WTC11 (cell line): ENCODE measurements around the gene TGFBR1. TPM values are rescaled to one million over a fixed set of nuclear protein-coding genes. Genes with fewer than 3 reads are reported as not detected.
A peak's percentile ranks its signal among the peaks of the same experiment; 100 is the strongest.

ENCODE experiments used
- ATAC-seq: fragments of 200-7000 bp; cut with Tn5 transposase; 2 replicates; pipeline ENCODE4 v1.10.0; 2021; ENCODE audit warnings: mild to moderate bottlenecking, moderate library complexity
- CTCF ChIA-PET: fragments of 300-600 bp; sonication (Branson Sonifier 250); formaldehyde crosslinking; loops from one replicate; lab custom pipeline; 2021; ENCODE audit warnings: antibody characterized with exemption; lab: Charles Lee
- POLR2A ChIA-PET: fragments of 350-600 bp; sonication (Branson Sonifier 250); formaldehyde crosslinking; loops from one replicate; lab custom pipeline; 2021; ENCODE audit warnings: antibody characterized with exemption; lab: Charles Lee
- DNase-seq: peaks from one replicate; pipeline ENCODE4 v3.0.0; 2021; ENCODE audit warnings: low spot score
- H3K27ac Mint-ChIP-seq: 2 replicates; pipeline ENCODE4 v1.8.0; 2021; ENCODE audit warnings: mixed read lengths
- H3K27me3 Mint-ChIP-seq: 2 replicates; pipeline ENCODE4 v1.8.0; 2021; ENCODE audit warnings: low read depth, mild to moderate bottlenecking, moderate library complexity, mixed read lengths
- H3K36me3 Mint-ChIP-seq: 2 replicates; pipeline ENCODE4 v1.8.0; 2021; ENCODE audit warnings: mixed read lengths
- H3K4me1 Mint-ChIP-seq: 2 replicates; pipeline ENCODE4 v1.8.0; 2022; ENCODE audit warnings: mixed read lengths
- H3K4me3 Mint-ChIP-seq: 2 replicates; pipeline ENCODE4 v1.8.0; 2021; ENCODE audit warnings: mild to moderate bottlenecking, moderate library complexity, mixed read lengths
- H3K9me3 Mint-ChIP-seq: 2 replicates; pipeline ENCODE4 v1.8.0; 2021; ENCODE audit warnings: mixed read lengths
- ATF3 ChIP-seq: sonication (generic); formaldehyde crosslinking; conservative IDR thresholded peaks from 2 replicates; pipeline ENCODE4 v1.8.1; 2022; ENCODE audit warnings: mild to moderate bottlenecking, missing genetic modification reagents
- GRHL2 ChIP-seq: fragments of 250-450 bp; sonication (Bioruptor Pico); IDR thresholded peaks from 2 replicates; pipeline ENCODE4 v1.8.0; 2022; ENCODE audit warnings: mild to moderate bottlenecking, moderate library complexity; ENCODE audit not compliant: insufficient replicate concordance, severe bottlenecking
- JAZF1 ChIP-seq: fragments of 250-450 bp; sonication (Bioruptor Pico); IDR thresholded peaks from 2 replicates; pipeline ENCODE4 v1.9.0; 2021; ENCODE audit warnings: moderate library complexity, mild to moderate bottlenecking, inconsistent platforms
- MLX ChIP-seq: sonication (generic); formaldehyde crosslinking; IDR thresholded peaks from 2 replicates; pipeline ENCODE4 v1.8.1; 2023; ENCODE audit warnings: mild to moderate bottlenecking, missing genetic modification reagents, moderate library complexity
- NFYB ChIP-seq: sonication (generic); formaldehyde crosslinking; conservative IDR thresholded peaks from 2 replicates; pipeline ENCODE4 v1.8.0; 2022; ENCODE audit warnings: low read depth, missing genetic modification reagents
- NR3C1 ChIP-seq: sonication (generic); formaldehyde crosslinking; conservative IDR thresholded peaks from 2 replicates; pipeline ENCODE4 v1.8.1; 2023; ENCODE audit warnings: low read depth, mild to moderate bottlenecking, missing genetic modification reagents
- TCF7 ChIP-seq: sonication (generic); formaldehyde crosslinking; IDR thresholded peaks from 2 replicates; pipeline ENCODE4 v1.8.0; 2022; ENCODE audit warnings: mild to moderate bottlenecking, low read depth, missing genetic modification reagents, moderate library complexity
- TEAD4 ChIP-seq: sonication (generic); formaldehyde crosslinking; IDR thresholded peaks from 2 replicates; pipeline ENCODE4 v1.8.0; 2022; ENCODE audit warnings: mild to moderate bottlenecking, missing genetic modification reagents
- ZBTB21 ChIP-seq: sonication (generic); formaldehyde crosslinking; IDR thresholded peaks from 2 replicates; pipeline ENCODE4 v1.8.1; 2023; ENCODE audit warnings: mild to moderate bottlenecking, missing genetic modification reagents, borderline replicate concordance
- ZNF232 ChIP-seq: sonication (generic); formaldehyde crosslinking; IDR thresholded peaks from 2 replicates; pipeline ENCODE4 v1.8.0; 2022; ENCODE audit warnings: mild to moderate bottlenecking, missing genetic modification reagents
- ZNF263 ChIP-seq: sonication (generic); formaldehyde crosslinking; IDR thresholded peaks from 2 replicates; pipeline ENCODE4 v1.8.1; 2022; ENCODE audit warnings: low read depth, mild to moderate bottlenecking, moderate library complexity, missing genetic modification reagents
- ZNF396 ChIP-seq: fragments of 250-450 bp; sonication (Bioruptor Pico); IDR thresholded peaks from 2 replicates; pipeline ENCODE4 v1.8.0; 2021; ENCODE audit warnings: mild to moderate bottlenecking, moderate library complexity, borderline replicate concordance
- ZNF512 ChIP-seq: sonication (generic); formaldehyde crosslinking; IDR thresholded peaks from 2 replicates; pipeline ENCODE4 v1.8.1; 2022; ENCODE audit warnings: missing genetic modification reagents, borderline replicate concordance
- total RNA-seq: library from RNA; stranded (reverse); gene quantifications from 3 replicates; pipeline ENCODE4 v1.2.3, GENCODE V29; 2021
- TF ChIP-seq, protein P1 (sequence below): sonication (generic); formaldehyde crosslinking; IDR thresholded peaks from 2 replicates; pipeline ENCODE4 v1.8.0; 2023; ENCODE audit warnings: mild to moderate bottlenecking, missing genetic modification reagents
- TF ChIP-seq, protein P2 (sequence below): sonication (generic); formaldehyde crosslinking; IDR thresholded peaks from 2 replicates; pipeline ENCODE4 v1.8.0; 2022; ENCODE audit warnings: mild to moderate bottlenecking, missing genetic modification reagents
- TF ChIP-seq, protein P3 (sequence below): sonication (generic); formaldehyde crosslinking; IDR thresholded peaks from 2 replicates; pipeline ENCODE4 v1.8.1; 2023; ENCODE audit warnings: mild to moderate bottlenecking, missing genetic modification reagents, borderline replicate concordance
- TF ChIP-seq, protein P4 (sequence below): sonication (generic); formaldehyde crosslinking; conservative IDR thresholded peaks from 2 replicates; pipeline ENCODE4 v1.8.1; 2023; ENCODE audit warnings: mild to moderate bottlenecking, low read depth, missing genetic modification reagents, moderate library complexity
- TF ChIP-seq, protein P5 (sequence below): sonication (generic); formaldehyde crosslinking; IDR thresholded peaks from 2 replicates; pipeline ENCODE4 v1.8.1; 2022; ENCODE audit warnings: low read depth, mild to moderate bottlenecking, moderate library complexity, missing genetic modification reagents, borderline replicate concordance

Gene TGFBR1
- total RNA-seq, 1 experiment from 2014 or later, result 42.4 TPM

DNA sequence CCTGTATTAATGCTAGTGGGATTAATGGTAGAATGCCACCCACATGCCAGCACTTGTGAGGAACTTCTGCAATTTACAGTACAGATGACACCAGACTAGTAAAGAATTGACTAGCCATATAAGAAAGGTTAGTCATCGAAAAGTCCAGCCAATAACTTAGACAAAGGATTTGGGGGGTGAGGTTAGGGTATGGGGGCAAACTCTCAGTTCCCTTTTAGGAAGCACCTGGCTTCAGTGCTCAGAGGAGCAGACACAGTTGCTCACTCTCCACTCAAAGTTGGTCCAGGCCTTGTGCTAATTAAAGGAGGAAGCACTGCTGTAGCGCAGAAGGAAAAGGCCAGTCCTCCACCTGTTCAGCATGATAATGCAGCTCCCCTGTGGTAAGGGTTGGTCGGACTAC, 25.2 kb downstream of the TGFBR1 start:
- Mint-ChIP-seq H3K4me3 (no peak overlapping the region), H3K27me3 (no peaks in the 10 kb centered on the region), H3K9me3 (peaks cover 24% of the 10 kb centered on the region), H3K27ac (no peak overlapping the region), H3K36me3 (peaks cover 25% of the 10 kb centered on the region), H3K4me1 (peaks cover 21% of the 10 kb centered on the region)
- DNase-seq (no peak), ATAC-seq (peak; percentile 88)
- TF ChIP-seq TEAD4 (CRISPR knock-in tag) (no peak), ZBTB21 (CRISPR knock-in tag) (no peak), NR3C1 (CRISPR knock-in tag) (no peak), ZNF396 (CRISPR knock-in tag) (no peak), ZNF232 (CRISPR knock-in tag) (no peak), ZNF263 (CRISPR knock-in tag) (no peak), GRHL2 (CRISPR knock-in tag) (no peak), ATF3 (CRISPR knock-in tag) (no peak), TCF7 (CRISPR knock-in tag) (no peak), MLX (CRISPR knock-in tag) (no peak), NFYB (no peak), JAZF1 (CRISPR knock-in tag) (no peak), ZNF512 (no peak)
- TF ChIP-seq, protein P1, sequence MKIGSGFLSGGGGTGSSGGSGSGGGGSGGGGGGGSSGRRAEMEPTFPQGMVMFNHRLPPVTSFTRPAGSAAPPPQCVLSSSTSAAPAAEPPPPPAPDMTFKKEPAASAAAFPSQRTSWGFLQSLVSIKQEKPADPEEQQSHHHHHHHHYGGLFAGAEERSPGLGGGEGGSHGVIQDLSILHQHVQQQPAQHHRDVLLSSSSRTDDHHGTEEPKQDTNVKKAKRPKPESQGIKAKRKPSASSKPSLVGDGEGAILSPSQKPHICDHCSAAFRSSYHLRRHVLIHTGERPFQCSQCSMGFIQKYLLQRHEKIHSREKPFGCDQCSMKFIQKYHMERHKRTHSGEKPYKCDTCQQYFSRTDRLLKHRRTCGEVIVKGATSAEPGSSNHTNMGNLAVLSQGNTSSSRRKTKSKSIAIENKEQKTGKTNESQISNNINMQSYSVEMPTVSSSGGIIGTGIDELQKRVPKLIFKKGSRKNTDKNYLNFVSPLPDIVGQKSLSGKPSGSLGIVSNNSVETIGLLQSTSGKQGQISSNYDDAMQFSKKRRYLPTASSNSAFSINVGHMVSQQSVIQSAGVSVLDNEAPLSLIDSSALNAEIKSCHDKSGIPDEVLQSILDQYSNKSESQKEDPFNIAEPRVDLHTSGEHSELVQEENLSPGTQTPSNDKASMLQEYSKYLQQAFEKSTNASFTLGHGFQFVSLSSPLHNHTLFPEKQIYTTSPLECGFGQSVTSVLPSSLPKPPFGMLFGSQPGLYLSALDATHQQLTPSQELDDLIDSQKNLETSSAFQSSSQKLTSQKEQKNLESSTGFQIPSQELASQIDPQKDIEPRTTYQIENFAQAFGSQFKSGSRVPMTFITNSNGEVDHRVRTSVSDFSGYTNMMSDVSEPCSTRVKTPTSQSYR, result no peak
- TF ChIP-seq, protein P2, sequence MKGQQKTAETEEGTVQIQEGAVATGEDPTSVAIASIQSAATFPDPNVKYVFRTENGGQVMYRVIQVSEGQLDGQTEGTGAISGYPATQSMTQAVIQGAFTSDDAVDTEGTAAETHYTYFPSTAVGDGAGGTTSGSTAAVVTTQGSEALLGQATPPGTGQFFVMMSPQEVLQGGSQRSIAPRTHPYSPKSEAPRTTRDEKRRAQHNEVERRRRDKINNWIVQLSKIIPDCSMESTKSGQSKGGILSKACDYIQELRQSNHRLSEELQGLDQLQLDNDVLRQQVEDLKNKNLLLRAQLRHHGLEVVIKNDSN (CRISPR knock-in tag), result no peak
- TF ChIP-seq, protein P3, sequence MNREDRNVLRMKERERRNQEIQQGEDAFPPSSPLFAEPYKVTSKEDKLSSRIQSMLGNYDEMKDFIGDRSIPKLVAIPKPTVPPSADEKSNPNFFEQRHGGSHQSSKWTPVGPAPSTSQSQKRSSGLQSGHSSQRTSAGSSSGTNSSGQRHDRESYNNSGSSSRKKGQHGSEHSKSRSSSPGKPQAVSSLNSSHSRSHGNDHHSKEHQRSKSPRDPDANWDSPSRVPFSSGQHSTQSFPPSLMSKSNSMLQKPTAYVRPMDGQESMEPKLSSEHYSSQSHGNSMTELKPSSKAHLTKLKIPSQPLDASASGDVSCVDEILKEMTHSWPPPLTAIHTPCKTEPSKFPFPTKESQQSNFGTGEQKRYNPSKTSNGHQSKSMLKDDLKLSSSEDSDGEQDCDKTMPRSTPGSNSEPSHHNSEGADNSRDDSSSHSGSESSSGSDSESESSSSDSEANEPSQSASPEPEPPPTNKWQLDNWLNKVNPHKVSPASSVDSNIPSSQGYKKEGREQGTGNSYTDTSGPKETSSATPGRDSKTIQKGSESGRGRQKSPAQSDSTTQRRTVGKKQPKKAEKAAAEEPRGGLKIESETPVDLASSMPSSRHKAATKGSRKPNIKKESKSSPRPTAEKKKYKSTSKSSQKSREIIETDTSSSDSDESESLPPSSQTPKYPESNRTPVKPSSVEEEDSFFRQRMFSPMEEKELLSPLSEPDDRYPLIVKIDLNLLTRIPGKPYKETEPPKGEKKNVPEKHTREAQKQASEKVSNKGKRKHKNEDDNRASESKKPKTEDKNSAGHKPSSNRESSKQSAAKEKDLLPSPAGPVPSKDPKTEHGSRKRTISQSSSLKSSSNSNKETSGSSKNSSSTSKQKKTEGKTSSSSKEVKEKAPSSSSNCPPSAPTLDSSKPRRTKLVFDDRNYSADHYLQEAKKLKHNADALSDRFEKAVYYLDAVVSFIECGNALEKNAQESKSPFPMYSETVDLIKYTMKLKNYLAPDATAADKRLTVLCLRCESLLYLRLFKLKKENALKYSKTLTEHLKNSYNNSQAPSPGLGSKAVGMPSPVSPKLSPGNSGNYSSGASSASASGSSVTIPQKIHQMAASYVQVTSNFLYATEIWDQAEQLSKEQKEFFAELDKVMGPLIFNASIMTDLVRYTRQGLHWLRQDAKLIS (CRISPR knock-in tag), result no peak
- TF ChIP-seq, protein P4, sequence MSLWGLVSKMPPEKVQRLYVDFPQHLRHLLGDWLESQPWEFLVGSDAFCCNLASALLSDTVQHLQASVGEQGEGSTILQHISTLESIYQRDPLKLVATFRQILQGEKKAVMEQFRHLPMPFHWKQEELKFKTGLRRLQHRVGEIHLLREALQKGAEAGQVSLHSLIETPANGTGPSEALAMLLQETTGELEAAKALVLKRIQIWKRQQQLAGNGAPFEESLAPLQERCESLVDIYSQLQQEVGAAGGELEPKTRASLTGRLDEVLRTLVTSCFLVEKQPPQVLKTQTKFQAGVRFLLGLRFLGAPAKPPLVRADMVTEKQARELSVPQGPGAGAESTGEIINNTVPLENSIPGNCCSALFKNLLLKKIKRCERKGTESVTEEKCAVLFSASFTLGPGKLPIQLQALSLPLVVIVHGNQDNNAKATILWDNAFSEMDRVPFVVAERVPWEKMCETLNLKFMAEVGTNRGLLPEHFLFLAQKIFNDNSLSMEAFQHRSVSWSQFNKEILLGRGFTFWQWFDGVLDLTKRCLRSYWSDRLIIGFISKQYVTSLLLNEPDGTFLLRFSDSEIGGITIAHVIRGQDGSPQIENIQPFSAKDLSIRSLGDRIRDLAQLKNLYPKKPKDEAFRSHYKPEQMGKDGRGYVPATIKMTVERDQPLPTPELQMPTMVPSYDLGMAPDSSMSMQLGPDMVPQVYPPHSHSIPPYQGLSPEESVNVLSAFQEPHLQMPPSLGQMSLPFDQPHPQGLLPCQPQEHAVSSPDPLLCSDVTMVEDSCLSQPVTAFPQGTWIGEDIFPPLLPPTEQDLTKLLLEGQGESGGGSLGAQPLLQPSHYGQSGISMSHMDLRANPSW (CRISPR knock-in tag), result no peak
- TF ChIP-seq, protein P5, sequence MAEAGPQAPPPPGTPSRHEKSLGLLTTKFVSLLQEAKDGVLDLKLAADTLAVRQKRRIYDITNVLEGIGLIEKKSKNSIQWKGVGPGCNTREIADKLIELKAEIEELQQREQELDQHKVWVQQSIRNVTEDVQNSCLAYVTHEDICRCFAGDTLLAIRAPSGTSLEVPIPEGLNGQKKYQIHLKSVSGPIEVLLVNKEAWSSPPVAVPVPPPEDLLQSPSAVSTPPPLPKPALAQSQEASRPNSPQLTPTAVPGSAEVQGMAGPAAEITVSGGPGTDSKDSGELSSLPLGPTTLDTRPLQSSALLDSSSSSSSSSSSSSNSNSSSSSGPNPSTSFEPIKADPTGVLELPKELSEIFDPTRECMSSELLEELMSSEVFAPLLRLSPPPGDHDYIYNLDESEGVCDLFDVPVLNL (CRISPR knock-in tag), result no peak
- POLR2A ChIA-PET, result no interaction called here
- CTCF ChIA-PET, result interaction anchor here (0.9 to 1.2 kb wide), 2 partner anchors 11 to 27 kb away, joined by 3 read pairs; no protein-coding TSS in a partner anchor
